HEK293 (cell line): ENCODE measurements around the gene HEPHL1.

Experiments
- CTCF ChIP-seq: fragments of 450-650 bp; formaldehyde crosslinking; IDR thresholded peaks from 2 replicates; pipeline ENCODE4 v1.5.1; 2016; ENCODE audit warnings: missing biosample characterization, missing genetic modification characterization
- ELK4 ChIP-seq: IDR thresholded peaks from 2 replicates; pipeline ENCODE4 v1.6.1; 2011; ENCODE audit warnings: mild to moderate bottlenecking, low read depth, low read length, borderline replicate concordance
- KLF8 ChIP-seq: fragments of 450-650 bp; formaldehyde crosslinking; IDR thresholded peaks from 2 replicates; pipeline ENCODE4 v1.5.1; 2016; ENCODE audit warnings: missing biosample characterization, missing genetic modification characterization
- PATZ1 ChIP-seq: fragments of 450-650 bp; formaldehyde crosslinking; IDR thresholded peaks from 2 replicates; pipeline ENCODE4 v1.5.1; 2016; ENCODE audit warnings: missing biosample characterization, missing genetic modification characterization
- SETDB1 ChIP-seq: IDR thresholded peaks from one replicate; pipeline ENCODE4 v1.6.1; 2017; ENCODE audit warnings: mild to moderate bottlenecking, low read length, moderate library complexity, mixed read lengths; ENCODE audit not compliant: insufficient read length
- TCF7L2 ChIP-seq: IDR thresholded peaks from 2 replicates; pipeline ENCODE4 v1.6.1; 2011; ENCODE audit warnings: low read depth, mild to moderate bottlenecking, inconsistent platforms, low read length, moderate library complexity, borderline replicate concordance
- YY1 ChIP-seq: fragments of 450-650 bp; formaldehyde crosslinking; IDR thresholded peaks from 2 replicates; pipeline ENCODE4 v1.5.1; 2018; ENCODE audit warnings: missing biosample characterization, missing genetic modification characterization
- ZBTB1 ChIP-seq: fragments of 450-650 bp; formaldehyde crosslinking; IDR thresholded peaks from 2 replicates; pipeline ENCODE4 v1.5.1; 2016; ENCODE audit warnings: missing biosample characterization, missing genetic modification characterization
- ZBTB21 ChIP-seq: fragments of 450-650 bp; formaldehyde crosslinking; IDR thresholded peaks from 2 replicates; pipeline ENCODE4 v1.5.1; 2017; ENCODE audit warnings: missing biosample characterization, missing genetic modification characterization
- ZNF274 ChIP-seq, 2 experiments: fragments of 200-500 bp in 1 of 2; fragments of 450-650 bp in 1 of 2; sonication (Bioruptor generic) in 1 of 2; formaldehyde crosslinking in 1 of 2; IDR thresholded peaks; 2 replicates each; pipeline versions ENCODE4 v1.5.1 to v1.6.1; 2014 to 2016; ENCODE audit warnings: borderline replicate concordance in 1 of 2, inconsistent platforms in 1 of 2, low read length in 1 of 2, missing biosample characterization in 1 of 2, missing genetic modification characterization in 1 of 2
- ZNF580 ChIP-seq: fragments of 450-650 bp; formaldehyde crosslinking; IDR thresholded peaks from 2 replicates; pipeline ENCODE4 v1.5.1; 2016; ENCODE audit warnings: missing biosample characterization, missing genetic modification characterization
- ZNF660 ChIP-seq: fragments of 450-650 bp; IDR thresholded peaks from 2 replicates; pipeline ENCODE4 v1.5.1; 2018; ENCODE audit warnings: missing biosample characterization, mild to moderate bottlenecking, missing genetic modification characterization
- ZNF747 ChIP-seq: fragments of 450-650 bp; formaldehyde crosslinking; IDR thresholded peaks from 2 replicates; pipeline ENCODE4 v1.5.1; 2016; ENCODE audit warnings: missing biosample characterization, missing genetic modification characterization

- no peak for TF ChIP-seq SETDB1
- TF ChIP-seq ZNF747 = no peak
- no peak for TF ChIP-seq KLF8 (tag by site-specific recombination)
- TF ChIP-seq ZNF274 (IDR thresholded peaks at IDR 0.05; ENCODE audit: low read length) = no peak
- TF ChIP-seq ZNF274 (tag by site-specific recombination; IDR thresholded peaks at IDR 0.05; ENCODE audit: borderline replicate concordance) = no peak
- TF ChIP-seq CTCF (tag by site-specific recombination) = no peak
- TF ChIP-seq YY1 (tag by site-specific recombination) = no peak
- no peak for TF ChIP-seq ZNF660
- no peak for TF ChIP-seq ZBTB21 (tag by site-specific recombination)
- no peak for TF ChIP-seq PATZ1 (tag by site-specific recombination)
- no peak for TF ChIP-seq TCF7L2
- no peak for TF ChIP-seq ZBTB1 (tag by site-specific recombination)
- TF ChIP-seq ZNF580 = no peak
- TF ChIP-seq ELK4 = no peak
These were observed 4.7 kb downstream of the HEPHL1 start for GRCh38 chr11:94025690-94026394.
